ENCODE results near the gene FASN.

The FASN gene

GRCh38 chr17:82101767-82102679, 4.0 kb upstream of the FASN start:
- H3K4me3 ChIP-seq (ENCODE audit: control insufficient read depth, low read depth, low read length) = no peak overlapping the region
- TF ChIP-seq, protein P1, sequence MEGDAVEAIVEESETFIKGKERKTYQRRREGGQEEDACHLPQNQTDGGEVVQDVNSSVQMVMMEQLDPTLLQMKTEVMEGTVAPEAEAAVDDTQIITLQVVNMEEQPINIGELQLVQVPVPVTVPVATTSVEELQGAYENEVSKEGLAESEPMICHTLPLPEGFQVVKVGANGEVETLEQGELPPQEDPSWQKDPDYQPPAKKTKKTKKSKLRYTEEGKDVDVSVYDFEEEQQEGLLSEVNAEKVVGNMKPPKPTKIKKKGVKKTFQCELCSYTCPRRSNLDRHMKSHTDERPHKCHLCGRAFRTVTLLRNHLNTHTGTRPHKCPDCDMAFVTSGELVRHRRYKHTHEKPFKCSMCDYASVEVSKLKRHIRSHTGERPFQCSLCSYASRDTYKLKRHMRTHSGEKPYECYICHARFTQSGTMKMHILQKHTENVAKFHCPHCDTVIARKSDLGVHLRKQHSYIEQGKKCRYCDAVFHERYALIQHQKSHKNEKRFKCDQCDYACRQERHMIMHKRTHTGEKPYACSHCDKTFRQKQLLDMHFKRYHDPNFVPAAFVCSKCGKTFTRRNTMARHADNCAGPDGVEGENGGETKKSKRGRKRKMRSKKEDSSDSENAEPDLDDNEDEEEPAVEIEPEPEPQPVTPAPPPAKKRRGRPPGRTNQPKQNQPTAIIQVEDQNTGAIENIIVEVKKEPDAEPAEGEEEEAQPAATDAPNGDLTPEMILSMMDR (conservative IDR thresholded peaks at IDR 0.05; ENCODE audit: control insufficient read depth, insufficient read depth, low read depth, low read length) = no peak
- DNase-seq (ENCODE audit: low read depth) = no peak

DNA sequence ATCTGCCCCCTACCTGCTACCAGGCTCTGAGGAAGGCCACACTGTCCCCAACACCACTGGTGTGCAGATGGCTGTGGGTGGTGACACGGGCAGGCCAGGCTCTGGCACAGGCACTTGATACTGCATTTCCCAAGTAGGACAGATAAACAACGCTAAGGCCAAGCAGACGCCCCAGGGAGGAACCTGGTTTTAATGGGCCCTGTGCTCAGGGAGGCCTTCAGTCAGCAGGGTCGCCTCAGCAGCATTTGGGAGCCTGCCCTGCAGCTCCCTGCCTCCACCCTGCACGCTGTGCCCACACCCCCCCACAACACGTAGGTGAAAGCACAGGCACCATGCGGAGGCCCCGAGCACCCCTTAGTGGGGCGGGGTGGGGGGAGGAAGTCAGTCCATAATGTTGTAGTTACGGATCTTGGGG, 3.3 kb upstream of the FASN start:
- DNase-seq (ENCODE audit: low read depth) = no peak
- TF ChIP-seq, protein P1 (conservative IDR thresholded peaks at IDR 0.05; ENCODE audit: control insufficient read depth, insufficient read depth, low read depth, low read length) = no peak
- no peak overlapping the region for H3K4me3 ChIP-seq (ENCODE audit: control insufficient read depth, low read depth, low read length)

GRCh38 chr17:82100502-82101298, 2.7 kb upstream of the FASN start:
- DNase-seq (ENCODE audit: low read depth) = no peak
- TF ChIP-seq, protein P1 (conservative IDR thresholded peaks at IDR 0.05; ENCODE audit: control insufficient read depth, insufficient read depth, low read depth, low read length) = no peak
- no peak overlapping the region for H3K4me3 ChIP-seq (ENCODE audit: control insufficient read depth, low read depth, low read length)

GRCh38 chr17:82098939-82099763, 1.1 kb upstream of the FASN start:
- DNase-seq (ENCODE audit: low read depth) = no peak
- TF ChIP-seq, protein P1 (conservative IDR thresholded peaks at IDR 0.05; ENCODE audit: control insufficient read depth, insufficient read depth, low read depth, low read length) = no peak
- H3K4me3 ChIP-seq (ENCODE audit: control insufficient read depth, low read depth, low read length) = peak overlapping the region; percentile 29

DNA sequence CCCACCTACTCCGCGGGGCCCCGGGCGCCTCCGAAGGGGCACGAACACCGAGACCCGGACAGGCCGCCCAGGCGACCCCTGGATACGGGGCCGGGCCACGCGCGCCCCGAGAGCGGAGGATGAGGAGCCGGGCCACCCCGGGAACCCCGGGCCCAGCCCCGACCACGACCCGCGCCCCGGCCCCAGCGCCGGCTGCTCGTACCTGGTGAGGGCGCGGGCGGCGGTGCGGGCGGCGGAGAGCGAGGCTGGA, 192 bp downstream of the FASN start:
- TF ChIP-seq, protein P1 (conservative IDR thresholded peaks at IDR 0.05; ENCODE audit: control insufficient read depth, insufficient read depth, low read depth, low read length) = no peak
- peak overlapping the region; percentile 77 for H3K4me3 ChIP-seq (ENCODE audit: control insufficient read depth, low read depth, low read length)
- DNase-seq (ENCODE audit: low read depth) = no peak

DNA sequence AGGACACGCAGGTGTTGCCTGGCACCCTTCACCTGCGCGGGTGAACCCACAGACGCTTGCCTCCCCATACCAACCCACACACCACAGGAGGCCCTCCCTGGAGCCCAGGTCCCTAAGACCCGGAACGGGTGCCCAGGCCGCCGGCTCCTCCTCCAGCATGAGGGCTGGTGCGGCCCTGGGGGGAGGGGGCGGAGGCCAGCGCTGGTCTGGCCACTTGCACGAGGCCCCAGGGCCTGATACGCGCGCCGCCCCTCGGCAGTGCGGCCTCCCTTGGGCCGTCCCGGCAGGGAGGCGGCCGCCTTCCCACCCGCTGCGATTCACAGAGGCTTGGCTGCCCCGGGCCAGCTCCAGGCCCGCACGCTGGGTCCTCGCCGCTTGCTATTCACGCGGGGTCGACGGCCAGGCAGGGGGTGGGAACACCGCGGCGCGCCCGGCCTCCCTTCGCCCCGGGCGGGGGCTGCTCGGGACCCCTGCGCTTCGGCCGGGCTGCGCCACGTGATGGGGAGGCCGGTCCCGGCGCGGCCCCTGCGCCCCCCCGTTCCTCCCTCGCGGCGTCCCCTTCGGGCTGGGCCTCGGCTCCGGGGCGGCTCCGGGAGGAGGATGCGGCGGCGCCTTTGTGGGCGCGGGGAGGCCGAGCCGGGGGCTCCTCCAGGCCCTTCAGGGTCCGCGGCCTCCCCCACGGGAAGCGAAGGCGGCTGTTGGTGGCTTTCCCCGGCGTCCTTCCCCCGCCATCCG, 685 bp downstream of the FASN start:
- peak overlapping the region; percentile 77 for H3K4me3 ChIP-seq (ENCODE audit: control insufficient read depth, low read depth, low read length)
- DNase-seq (ENCODE audit: low read depth) = peak; percentile 42
- TF ChIP-seq, protein P1 (conservative IDR thresholded peaks at IDR 0.05; ENCODE audit: control insufficient read depth, insufficient read depth, low read depth, low read length) = no peak

Measured in fibroblast of mammary gland (primary cell).